HG03139 (cell line): ENCODE data around the gene SYT2.
"Not testable (repeated sequence)": the region's sequence is repeated elsewhere in the genome, so short reads cannot be mapped to it uniquely, and the experiment has no call there.

Experiments used
- ATAC-seq: cut with Tn5 transposase; IDR thresholded peaks from one replicate; pipeline ENCODE4 v1.9.1; 2021; ENCODE audit not compliant: unreplicated experiment

The SYT2 gene

DNA sequence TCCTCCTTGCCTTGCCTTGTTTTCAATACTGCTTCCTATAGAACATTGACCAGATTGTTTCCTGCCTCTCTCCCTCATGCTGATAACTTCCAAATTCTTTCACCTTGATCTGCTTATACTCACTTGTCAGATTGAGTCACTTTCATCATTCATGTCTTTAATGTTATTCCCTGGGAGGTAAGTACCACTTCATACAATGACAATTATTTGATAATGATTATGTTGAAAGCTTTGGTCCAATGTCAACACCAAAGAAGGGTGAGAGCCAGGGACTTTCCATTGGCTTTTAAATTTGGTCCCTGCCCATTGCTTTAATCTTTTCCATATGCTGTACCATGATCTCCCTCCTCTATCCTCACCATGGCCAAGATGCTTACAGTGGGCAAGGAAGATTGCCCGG lies 137.4 kb downstream of the SYT2 start:
- ATAC-seq = no peak

DNA sequence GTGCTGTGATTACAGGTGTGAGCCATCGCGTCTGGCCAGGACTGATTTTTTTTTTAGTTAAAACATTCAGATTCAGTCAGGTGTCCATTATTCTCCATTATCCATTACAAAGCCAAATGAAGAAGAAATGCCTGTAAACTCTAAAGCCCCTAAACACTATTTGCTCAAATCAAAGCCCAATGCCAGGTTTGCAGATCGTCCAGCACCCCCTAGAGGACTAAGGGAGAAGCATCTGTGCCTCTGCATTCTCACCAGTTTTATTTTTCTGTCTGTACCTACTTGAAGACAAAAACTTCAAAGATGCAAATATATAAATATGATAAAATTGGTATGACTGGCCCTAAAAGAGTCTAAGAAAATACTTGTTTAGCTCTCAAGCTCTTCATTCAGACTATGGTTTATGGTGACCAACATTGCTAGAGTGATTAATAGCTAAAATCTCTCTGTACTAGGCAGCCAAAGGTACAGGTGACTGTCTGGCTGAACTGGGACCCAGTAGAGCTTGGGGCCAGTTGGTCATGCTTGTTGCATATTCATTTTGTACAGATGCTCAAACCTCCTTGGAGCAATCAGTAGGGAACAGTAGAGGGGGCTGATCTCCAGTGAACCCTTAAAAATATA lies 138.4 kb downstream of the SYT2 start:
- no peak for ATAC-seq

DNA sequence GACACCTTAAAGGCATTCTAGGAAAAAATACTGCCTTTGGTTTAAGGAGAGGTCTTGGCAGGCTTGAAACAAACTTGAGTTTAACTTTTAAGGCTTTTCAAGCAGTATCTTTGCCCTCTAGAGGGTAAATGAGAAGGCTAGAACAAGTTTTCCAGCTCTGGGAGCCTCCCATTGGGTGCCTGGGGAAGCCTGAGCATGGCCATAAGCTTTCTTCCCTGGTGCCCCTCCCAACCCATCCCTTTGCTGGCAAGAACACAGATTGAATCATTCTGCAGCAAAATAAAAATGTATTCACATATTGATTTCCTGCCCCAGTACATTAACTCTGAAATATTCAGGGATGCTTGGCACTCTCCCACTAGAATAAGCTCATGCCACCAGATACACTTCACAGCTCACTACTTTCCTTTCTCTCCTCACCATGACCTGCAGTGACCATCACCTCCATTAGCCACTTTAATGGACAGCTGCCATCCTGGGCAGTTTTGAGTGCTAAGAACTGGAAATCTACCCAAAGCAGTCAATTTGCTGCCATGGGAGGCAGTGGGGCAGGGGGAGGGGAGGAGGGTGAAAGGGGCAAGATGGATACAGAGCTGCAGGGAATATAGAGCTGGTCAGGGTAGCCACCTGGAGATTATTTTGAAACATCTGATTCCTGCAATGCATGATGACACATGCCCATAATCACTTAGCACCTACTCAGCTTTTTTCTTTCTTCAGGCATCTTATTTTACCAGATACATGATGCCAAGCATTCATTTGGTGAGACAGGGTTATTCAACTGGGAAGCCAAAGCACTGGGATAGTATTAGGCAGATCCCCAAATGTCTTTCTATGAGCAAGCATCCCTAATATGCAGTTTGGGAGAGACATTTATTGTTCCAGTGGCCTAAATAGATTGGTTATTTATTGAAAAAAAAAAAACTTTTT lies 140.6 kb downstream of the SYT2 start:
- no peak for ATAC-seq

- no peak for ATAC-seq
Observed at GRCh38 chr1:202568826-202569225, 141.4 kb downstream of the SYT2 start.

DNA sequence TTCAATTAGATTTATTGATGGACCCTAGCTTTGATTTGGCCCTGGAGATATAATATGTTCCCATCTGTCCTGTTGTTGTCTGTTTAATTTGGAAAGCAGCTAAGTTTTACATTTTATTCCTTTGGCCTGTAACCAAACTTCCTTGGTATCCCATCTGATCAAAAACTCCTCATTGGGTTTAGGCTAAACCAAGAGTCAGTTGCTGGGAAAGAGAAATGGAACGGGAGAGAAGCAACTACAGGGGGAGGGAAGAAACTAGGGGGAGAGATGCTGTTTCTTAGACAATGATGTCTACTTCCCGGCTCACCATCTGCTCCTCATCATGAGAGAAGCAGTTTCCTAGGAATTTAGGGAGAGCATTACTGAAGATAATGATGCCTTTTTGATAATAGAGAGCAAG lies 141.8 kb downstream of the SYT2 start:
- no peak for ATAC-seq

DNA sequence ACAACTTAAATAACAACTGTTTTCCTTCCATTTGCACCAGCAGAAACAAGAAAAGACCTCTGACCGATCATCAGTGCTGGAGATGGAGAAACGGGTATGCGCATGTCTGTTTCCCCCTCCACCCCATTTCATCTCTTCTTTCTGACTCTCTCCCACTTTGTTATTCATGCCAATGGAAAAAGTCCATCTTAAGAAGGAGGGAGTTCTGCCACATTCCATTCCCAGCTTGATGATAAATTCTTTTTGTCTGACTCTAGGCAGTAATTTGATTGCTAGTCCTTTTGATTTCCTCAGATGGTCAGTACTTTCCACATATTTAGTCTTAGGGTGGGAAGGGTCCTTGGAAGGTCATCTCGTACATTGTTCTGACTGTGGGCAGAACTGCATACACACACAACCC lies 142.5 kb downstream of the SYT2 start:
- ATAC-seq = no peak

DNA sequence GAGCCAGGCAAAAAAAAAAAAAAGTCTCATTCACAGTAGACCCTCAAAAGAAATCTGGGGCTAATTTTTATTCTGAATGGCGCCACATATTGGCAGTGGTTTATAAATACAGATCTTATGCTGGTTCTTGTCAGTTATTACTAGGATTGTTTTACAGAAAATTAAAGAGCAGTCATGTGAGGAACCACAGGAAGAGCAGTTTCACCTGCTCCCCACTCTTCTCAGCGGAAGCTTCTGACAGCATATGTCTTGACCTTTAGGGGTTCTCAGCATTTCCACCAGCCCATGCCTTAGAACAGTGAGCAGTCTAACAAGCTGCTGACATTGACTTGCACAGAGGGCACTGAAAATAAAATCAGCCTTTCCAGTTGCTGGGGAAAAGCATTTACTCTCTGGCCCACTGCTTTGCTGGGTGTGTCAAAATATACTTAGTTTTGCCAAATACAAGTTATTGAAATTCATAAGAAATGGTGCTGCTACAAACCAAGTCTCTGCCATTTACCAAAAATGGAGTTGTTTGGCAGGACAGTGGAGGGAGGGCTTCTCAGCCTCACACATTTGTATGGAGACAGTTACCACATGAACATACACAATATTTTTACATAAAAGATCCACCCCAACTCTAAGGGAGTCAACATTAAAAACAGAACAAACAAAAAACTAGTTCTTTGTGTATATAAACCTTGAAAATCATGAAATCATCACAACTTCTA lies 144.2 kb downstream of the SYT2 start:
- ATAC-seq = peak; percentile 89

DNA sequence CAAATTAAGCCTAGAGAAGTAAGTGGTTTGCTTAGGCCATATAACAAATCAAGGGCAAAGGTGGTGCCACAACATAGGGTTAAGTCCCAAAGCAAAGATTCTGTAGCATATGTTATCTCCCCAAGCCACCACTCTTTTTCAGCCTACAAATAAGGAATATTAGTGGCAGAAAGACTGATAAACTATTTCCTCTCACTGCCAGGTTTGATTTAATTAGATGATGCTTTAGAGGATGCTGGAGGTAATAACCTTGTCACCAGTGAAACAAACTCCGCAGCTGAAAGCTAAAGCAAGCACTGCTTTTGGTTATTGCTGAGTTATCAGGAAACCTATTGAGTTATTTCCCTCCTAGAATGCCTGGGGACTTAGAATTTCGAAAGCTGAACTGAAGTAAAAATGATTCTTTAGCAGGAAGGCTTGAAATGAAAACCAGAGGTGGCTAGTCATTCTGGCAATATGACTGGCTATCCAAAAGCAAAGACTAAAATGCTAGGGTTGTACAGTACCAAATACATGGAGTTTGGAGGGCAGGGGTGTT lies 145.2 kb downstream of the SYT2 start:
- ATAC-seq = no peak

DNA sequence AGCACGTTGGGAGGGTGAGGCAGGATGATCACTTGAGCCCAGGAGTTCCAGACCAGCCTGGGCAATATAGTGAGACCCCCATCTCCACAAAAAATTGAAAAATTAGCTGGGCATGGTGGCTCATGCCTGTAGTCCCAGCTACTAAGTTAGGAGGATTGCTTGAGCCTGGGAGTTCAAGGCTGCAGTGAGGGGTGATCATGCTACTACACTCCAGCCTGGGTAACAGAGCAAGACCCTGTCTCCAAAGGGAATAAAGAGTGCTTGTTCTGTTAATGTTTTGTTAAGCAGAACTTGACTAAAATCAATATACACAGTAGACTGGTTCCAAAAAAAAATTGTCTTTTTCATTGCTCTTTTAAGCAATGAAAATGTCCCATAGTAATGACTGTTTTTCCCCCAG lies 146.4 kb downstream of the SYT2 start:
- ATAC-seq = no peak

- ATAC-seq = no peak
Observed at GRCh38 chr1:202562444-202563060, 147.7 kb downstream of the SYT2 start.

DNA sequence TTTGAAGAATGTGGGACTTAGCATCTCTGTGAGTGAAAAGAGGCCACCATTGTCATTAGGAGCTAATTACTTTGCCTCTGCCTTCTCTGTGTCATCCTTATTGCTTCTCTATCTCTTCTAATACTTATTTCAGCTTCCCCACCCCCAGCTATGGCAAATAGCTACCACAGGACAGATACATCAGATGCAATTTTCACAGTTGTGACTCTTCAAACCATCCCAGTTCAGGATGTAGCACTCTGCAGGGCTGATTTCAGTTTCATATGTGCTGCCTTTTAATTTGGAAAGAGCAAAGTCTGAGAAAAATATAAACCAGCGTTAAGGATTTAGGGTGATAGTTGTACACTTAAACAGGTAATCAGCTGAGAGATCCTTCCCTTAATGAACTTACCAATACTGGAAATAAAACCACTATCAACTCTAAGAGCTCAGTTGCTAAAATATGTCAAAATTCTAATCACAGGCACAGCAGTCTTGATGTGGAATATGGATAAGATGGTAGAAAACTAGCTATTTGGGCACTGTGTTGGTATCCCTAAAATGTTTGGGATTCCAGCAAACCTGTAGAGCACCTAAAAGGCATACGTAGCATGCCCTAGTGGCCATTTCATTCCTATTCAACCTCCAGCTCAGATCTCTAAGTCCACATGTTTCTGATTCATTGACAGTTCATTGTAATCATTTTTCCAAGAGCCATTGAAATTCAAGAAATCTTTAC lies 148.4 kb downstream of the SYT2 start:
- ATAC-seq = no peak

DNA sequence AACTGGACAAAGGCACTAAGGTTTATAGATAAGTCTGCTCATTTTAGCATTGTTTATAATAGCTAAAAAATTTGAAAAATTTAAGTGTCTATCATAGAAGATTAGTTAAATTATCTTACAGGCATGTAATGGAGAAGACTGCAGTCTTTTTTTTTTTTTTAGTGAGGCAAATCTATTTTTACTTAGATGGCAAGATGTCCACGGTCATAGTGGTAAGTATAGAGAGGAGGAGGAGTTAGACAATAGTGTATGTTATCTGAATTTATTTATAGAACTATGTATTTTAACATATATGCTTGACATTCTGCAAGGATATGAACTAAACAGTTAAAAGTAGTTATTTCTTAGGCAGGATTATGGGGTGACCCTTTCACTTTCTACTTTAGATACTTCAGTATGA lies 149.0 kb downstream of the SYT2 start:
- ATAC-seq = no peak

GRCh38 chr1:202557662-202558061 lies 152.6 kb downstream of the SYT2 start:
- not testable (repeated sequence) for ATAC-seq

DNA sequence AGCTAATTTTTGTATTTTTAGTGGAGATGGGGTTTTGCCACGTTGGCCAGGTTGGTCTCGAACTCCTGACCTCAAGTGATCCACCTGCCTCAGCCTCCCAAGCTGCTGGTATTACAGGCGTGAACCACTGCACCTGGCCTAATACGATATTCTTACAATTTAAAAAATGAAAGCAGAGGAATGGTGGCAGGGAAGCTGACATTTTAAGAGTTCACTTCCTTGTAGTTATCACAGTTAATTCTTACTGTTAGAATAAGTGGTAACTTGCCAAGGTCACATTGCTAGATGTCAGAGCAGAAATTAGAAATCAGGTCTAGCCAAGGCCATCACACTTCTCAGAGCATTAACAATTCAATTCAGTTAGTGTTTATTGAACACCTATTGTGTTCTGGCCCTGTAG lies 154.2 kb downstream of the SYT2 start:
- ATAC-seq = not testable (repeated sequence)

GRCh38 chr1:202554619-202555018 lies 155.6 kb downstream of the SYT2 start:
- ATAC-seq = not testable (repeated sequence)

DNA sequence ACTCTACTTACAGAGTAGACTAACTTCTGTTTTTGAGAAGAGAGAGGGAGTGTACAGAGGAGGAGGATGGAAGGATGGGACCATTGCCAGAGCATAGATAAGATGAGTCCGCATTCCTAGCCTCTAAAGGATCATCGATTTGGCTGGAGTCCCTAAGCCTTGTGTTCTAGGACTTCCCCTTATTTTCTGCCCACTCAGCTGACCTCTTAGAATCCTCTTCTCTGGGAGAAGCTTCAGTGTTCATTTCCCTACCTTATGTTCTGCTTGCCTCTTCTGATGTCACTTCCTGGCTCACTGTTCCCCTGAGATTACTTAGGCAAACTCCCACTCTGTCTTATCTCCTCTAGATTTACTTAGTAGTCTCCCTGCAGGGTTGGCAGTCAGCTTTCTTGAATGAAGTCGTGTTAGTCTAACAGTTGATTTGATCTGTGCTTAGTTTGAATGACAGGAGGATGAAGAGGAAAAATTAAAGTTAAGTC lies 156.7 kb downstream of the SYT2 start:
- ATAC-seq = no peak

GRCh38 chr1:202553078-202553477 lies 157.2 kb downstream of the SYT2 start:
- not testable (repeated sequence) for ATAC-seq

- not testable (repeated sequence) for ATAC-seq
Observed at GRCh38 chr1:202552615-202553014, 157.6 kb downstream of the SYT2 start.

DNA sequence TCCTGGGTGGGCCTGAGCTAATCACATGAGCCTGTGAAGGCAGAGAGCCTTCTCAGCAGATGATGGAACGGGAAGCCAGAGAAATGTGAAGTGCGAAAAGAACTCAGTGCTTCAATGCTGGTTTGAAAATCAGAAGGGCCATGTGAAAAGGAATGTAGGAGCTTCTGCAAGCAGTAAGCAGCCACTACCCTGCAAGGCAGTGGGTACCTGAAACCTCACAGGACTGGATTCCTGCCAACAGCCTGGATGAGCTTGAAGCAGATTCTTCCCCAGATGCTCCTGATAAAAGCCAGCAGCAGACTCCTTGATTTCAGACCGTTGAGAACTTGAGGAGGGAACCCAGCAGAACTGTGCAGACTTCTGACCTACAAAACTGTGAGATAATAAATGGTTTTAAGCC lies 158.6 kb downstream of the SYT2 start:
- ATAC-seq = no peak

DNA sequence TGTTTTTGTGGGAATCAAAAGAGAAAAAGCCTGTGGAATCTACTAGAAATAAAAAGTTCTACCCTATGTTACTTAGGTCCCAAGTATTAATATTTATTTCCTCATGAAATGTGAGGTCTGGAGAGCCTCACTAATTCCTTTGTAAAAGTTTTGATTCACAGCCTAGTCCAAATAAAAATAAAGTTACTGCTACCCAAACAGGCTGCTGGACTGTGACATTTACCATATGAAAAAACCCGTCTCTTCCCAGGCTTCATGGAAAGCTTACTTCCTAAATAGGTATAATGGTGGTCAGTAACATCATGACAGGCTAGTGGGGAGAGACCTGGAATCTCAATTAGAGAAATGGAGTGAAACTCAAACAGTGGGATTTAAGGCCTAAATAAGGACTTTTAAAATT lies 160.2 kb downstream of the SYT2 start:
- ATAC-seq = not testable (repeated sequence)
